Liver (tissue), 9 donors: ENCODE data around the gene C9orf72. TPM values are rescaled to one million over a fixed set of nuclear protein-coding genes. Genes with fewer than 3 reads are reported as not detected.

Experiments
- DNase-seq: peaks from one replicate; pipeline ENCODE4 v3.0.0-alpha.2; 2017; ENCODE audit warnings: low spot score
- H3K27ac ChIP-seq, 2 donors: one replicate each; pipeline ENCODE4 v1.7.0; 2013; ENCODE audit warnings: inconsistent platforms in 2 of 2, low read length in 2 of 2, control low read depth in 1 of 2, low read depth in 1 of 2, mild to moderate bottlenecking in 1 of 2
- H3K27me3 ChIP-seq, 4 donors: one replicate each; pipeline versions ENCODE4 v1.6.1 to v1.7.0; 2013; ENCODE audit warnings: low read length in 3 of 4, inconsistent platforms in 1 of 4, mild to moderate bottlenecking in 1 of 4, moderate library complexity in 1 of 4; ENCODE audit not compliant: control insufficient read depth in 4 of 4, insufficient read depth in 4 of 4
- H3K36me3 ChIP-seq, 4 donors: one replicate each; pipeline versions ENCODE4 v1.6.1 to v1.7.0; 2013; ENCODE audit warnings: low read length in 3 of 4, mild to moderate bottlenecking in 3 of 4, low read depth in 1 of 4, moderate library complexity in 1 of 4; ENCODE audit not compliant: control insufficient read depth in 4 of 4, insufficient read depth in 3 of 4
- H3K4me1 ChIP-seq, 4 donors: one replicate each; pipeline versions ENCODE4 v1.6.1 to v1.7.0; 2013; ENCODE audit warnings: low read length in 3 of 4, mild to moderate bottlenecking in 3 of 4, moderate library complexity in 1 of 4; ENCODE audit not compliant: control insufficient read depth in 4 of 4, insufficient read depth in 4 of 4
- H3K4me3 ChIP-seq, 3 donors: one replicate each; pipeline versions ENCODE4 v1.6.1 to v1.7.0; 2013; ENCODE audit warnings: low read length in 3 of 3, control low read depth in 1 of 3, low read depth in 1 of 3, mild to moderate bottlenecking in 1 of 3
- H3K9ac ChIP-seq, 2 donors: one replicate each; pipeline ENCODE4 v1.7.0; 2013; ENCODE audit warnings: low read length in 2 of 2, mild to moderate bottlenecking in 2 of 2, moderate library complexity in 2 of 2, control low read depth in 1 of 2, low read depth in 1 of 2
- H3K9me3 ChIP-seq, 4 donors: one replicate each; pipeline versions ENCODE4 v1.6.1 to v1.7.0; 2013; ENCODE audit warnings: low read length in 3 of 4; ENCODE audit not compliant: control insufficient read depth in 4 of 4
- ATF3 ChIP-seq: IDR thresholded peaks from 2 replicates; pipeline ENCODE4 v1.6.1; 2016; ENCODE audit warnings: antibody characterized with exemption
- CTCF ChIP-seq: fragments of 150-350 bp; IDR thresholded peaks from 2 replicates; pipeline ENCODE4 v1.5.1; 2017; ENCODE audit warnings: improper control_type of control experiment, low read depth, low read length; ENCODE audit not compliant: missing input control
- FOXA1 ChIP-seq: IDR thresholded peaks from 2 replicates; pipeline ENCODE4 v1.6.1; 2016; ENCODE audit warnings: antibody characterized with exemption
- FOXA2 ChIP-seq: IDR thresholded peaks from 2 replicates; pipeline ENCODE4 v1.6.1; 2016; ENCODE audit warnings: antibody characterized with exemption
- HNF4A ChIP-seq, 2 donors: conservative IDR thresholded peaks; 2 replicates each; pipeline ENCODE4 v1.6.1; 2016; ENCODE audit warnings: antibody characterized with exemption in 2 of 2, mild to moderate bottlenecking in 2 of 2
- HNF4G ChIP-seq: IDR thresholded peaks from 2 replicates; pipeline ENCODE4 v1.6.1; 2016; ENCODE audit warnings: antibody characterized with exemption
- JUND ChIP-seq, 2 donors: IDR thresholded peaks; 2 replicates each; pipeline ENCODE4 v1.6.1; 2016; ENCODE audit warnings: antibody characterized with exemption in 2 of 2
- MAX ChIP-seq: IDR thresholded peaks from 2 replicates; pipeline ENCODE4 v1.6.1; 2016; ENCODE audit warnings: antibody characterized with exemption
- NR2F2 ChIP-seq: IDR thresholded peaks from 2 replicates; pipeline ENCODE4 v1.6.1; 2016; ENCODE audit warnings: antibody characterized with exemption
- RAD21 ChIP-seq, 2 donors: IDR thresholded peaks; 2 replicates each; pipeline ENCODE4 v1.6.1; 2016; ENCODE audit warnings: antibody characterized with exemption in 2 of 2, mild to moderate bottlenecking in 2 of 2
- REST ChIP-seq: IDR thresholded peaks from 2 replicates; pipeline ENCODE4 v1.6.1; 2016; ENCODE audit warnings: antibody characterized with exemption, mild to moderate bottlenecking
- RXRA ChIP-seq, 2 donors: IDR thresholded peaks; 2 replicates each; pipeline ENCODE4 v1.6.1; 2017 to 2018; ENCODE audit warnings: antibody characterized with exemption in 2 of 2, mild to moderate bottlenecking in 1 of 2
- TAF1 ChIP-seq: conservative IDR thresholded peaks from 2 replicates; pipeline ENCODE4 v1.6.1; 2016; ENCODE audit warnings: antibody characterized with exemption, mild to moderate bottlenecking
- YY1 ChIP-seq: IDR thresholded peaks from 2 replicates; pipeline ENCODE4 v1.6.1; 2016; ENCODE audit warnings: antibody characterized with exemption, mild to moderate bottlenecking
- ZBTB33 ChIP-seq: IDR thresholded peaks from 2 replicates; pipeline ENCODE4 v1.6.1; 2016; ENCODE audit warnings: antibody characterized with exemption
- WGBS: extraction: QIAGEN DNeasy Blood & Tissue Kit; methylation state at CpG from one replicate; pipeline ENCODE4 v1.1.7; 2013; 5-methylcytosine and 5-hydroxymethylcytosine counted together
- polyA plus RNA-seq, 2 donors: library from polyadenylated mRNA; stranded (reverse) in 1 of 2; unstranded in 1 of 2; fragments of 200-250 nt in 1 of 2; fragments of >200 nt in 1 of 2; fragmentation: Nextera tagmentation in 1 of 2; extraction: Ambion mirVana in 1 of 2; gene quantifications; one replicate each; pipeline versions ENCODE4 v1.2.1 to v1.2.3, GENCODE V29; 2013 to 2015
- total RNA-seq, 2 donors: library from RNA; depleted of rRNA; stranded (reverse); fragments of >200 nt; gene quantifications; one replicate each; pipeline ENCODE4 v1.2.3, GENCODE V29; 2014
- donor health status: healthy.
- donor health status: healthy.
- donor health status: healthy.
- donor health status: healthy.
- donor health status: healthy.

C9orf72 gene
- total and polyA plus RNA-seq, 4 donors = 2.8 to 14.1 (median 8.6) TPM

- no peak for TF ChIP-seq ZBTB33
- TF ChIP-seq RAD21 (IDR thresholded peaks at IDR 0.05) = no peak
- no peak for TF ChIP-seq RXRA (IDR thresholded peaks at IDR 0.05)
- TF ChIP-seq ATF3 = no peak
- no peak for TF ChIP-seq HNF4G
- TF ChIP-seq TAF1 = no peak
- no peak for TF ChIP-seq HNF4A (conservative IDR thresholded peaks at IDR 0.05)
- TF ChIP-seq FOXA2 = no peak
- TF ChIP-seq REST = no peak
- TF ChIP-seq FOXA1 = no peak
- TF ChIP-seq NR2F2 = no peak
- TF ChIP-seq JUND (IDR thresholded peaks at IDR 0.05) = no peak
- no peak for TF ChIP-seq CTCF
- Histone ChIP-seq H3K4me1 (peaks cover 0 to 3% (median under 1%) of the 10 kb centered on the region in 4 donors), H3K9ac (no peak overlapping the region), H3K27me3 (no peaks in the 10 kb centered on the region), H3K4me3 (no peak overlapping the region), H3K9me3 (no peaks in the 10 kb centered on the region), H3K36me3 (peaks cover 2 to 43% (median 10%) of the 10 kb centered on the region in 4 donors), H3K27ac (no peak overlapping the region)
- WGBS = 88% methylated on average over 4 of the region's 4 CpGs
- no peak for DNase-seq
Measured at GRCh38 chr9:27549196-27549755, 24.0 kb downstream of the C9orf72 start.

GRCh38 chr9:27548055-27548741 is 25.1 kb downstream of the C9orf72 start:
- Histone ChIP-seq H3K4me3 (no peak overlapping the region), H3K36me3 (peaks cover 2 to 38% (median 5%) of the 10 kb centered on the region in 4 donors), H3K9me3 (no peaks in the 10 kb centered on the region), H3K4me1 (peaks cover 0 to 3% (median under 1%) of the 10 kb centered on the region in 4 donors), H3K27ac (no peak overlapping the region), H3K9ac (no peak overlapping the region), H3K27me3 (no peaks in the 10 kb centered on the region)
- DNase-seq = no peak
- TF ChIP-seq RXRA (IDR thresholded peaks at IDR 0.05) (no peak), CTCF (peak; percentile 62), MAX (no peak), YY1 (peak; percentile 24), RAD21 (IDR thresholded peaks at IDR 0.05) (peak; percentile 87 to 88), HNF4A (conservative IDR thresholded peaks at IDR 0.05) (no peak)
- WGBS = 43% methylated on average over 10 of the region's 10 CpGs
